Ishikawa (cell line): ENCODE data around the gene RPN1.

ENCODE experiments used
- CEBPB ChIP-seq: IDR thresholded peaks from 2 replicates; pipeline ENCODE4 v1.6.1; 2012
- CREB1 ChIP-seq: IDR thresholded peaks from 2 replicates; pipeline ENCODE4 v1.6.1; 2012; ENCODE audit warnings: low read depth
- EGR1 ChIP-seq: IDR thresholded peaks from 2 replicates; pipeline ENCODE4 v1.6.1; 2012
- EP300 ChIP-seq: IDR thresholded peaks from 2 replicates; pipeline ENCODE4 v1.6.1; 2012; ENCODE audit warnings: borderline replicate concordance
- FOXM1 ChIP-seq: IDR thresholded peaks from 2 replicates; pipeline ENCODE4 v1.6.1; 2012; ENCODE audit warnings: low read depth, borderline replicate concordance
- NFIC ChIP-seq: IDR thresholded peaks from 2 replicates; pipeline ENCODE4 v1.6.1; 2012
- RAD21 ChIP-seq: IDR thresholded peaks from 2 replicates; pipeline ENCODE4 v1.6.1; 2012; ENCODE audit warnings: low read depth
- TAF1 ChIP-seq: IDR thresholded peaks from 2 replicates; pipeline ENCODE4 v1.6.1; 2012; ENCODE audit warnings: low read depth, mild to moderate bottlenecking
- TCF12 ChIP-seq: IDR thresholded peaks from 2 replicates; pipeline ENCODE4 v1.6.1; 2012; ENCODE audit warnings: low read depth
- TEAD4 ChIP-seq: IDR thresholded peaks from 2 replicates; pipeline ENCODE4 v1.6.1; 2012
- YY1 ChIP-seq: IDR thresholded peaks from 2 replicates; pipeline ENCODE4 v1.6.1; 2012; ENCODE audit warnings: low read depth
- ZBTB7A ChIP-seq: IDR thresholded peaks from 2 replicates; pipeline ENCODE4 v1.6.1; 2012; ENCODE audit warnings: low read depth
- TF ChIP-seq, protein P1 (sequence below): IDR thresholded peaks from 2 replicates; pipeline ENCODE4 v1.6.1; 2012
- TF ChIP-seq, protein P2 (sequence below): IDR thresholded peaks from 2 replicates; pipeline ENCODE4 v1.6.1; 2012; ENCODE audit warnings: low read depth, mild to moderate bottlenecking
- TF ChIP-seq, protein P3 (sequence below): IDR thresholded peaks from 2 replicates; pipeline ENCODE4 v1.6.1; 2012

RPN1 gene

DNA sequence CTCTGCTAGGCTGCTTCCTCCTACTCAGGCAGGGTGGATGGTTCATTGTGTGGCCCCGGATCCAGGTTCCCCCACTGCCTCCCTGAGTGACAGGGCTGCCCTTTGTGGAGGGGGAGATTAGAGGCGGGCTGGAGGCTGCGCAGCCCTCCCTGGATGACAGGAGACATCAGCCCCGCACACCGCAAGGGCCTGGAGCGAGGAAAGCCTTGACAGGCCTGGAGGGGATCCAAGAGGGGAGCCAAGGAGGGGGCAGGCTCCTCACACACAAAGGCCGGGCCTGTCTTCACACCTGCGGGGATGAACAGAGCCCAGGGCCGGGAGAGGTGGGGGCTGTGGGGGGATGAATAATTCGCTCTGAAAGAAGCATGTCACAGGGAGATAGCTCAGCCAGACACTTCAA is 72.9 kb downstream of the RPN1 start:
- TF ChIP-seq TCF12 = no peak
- TF ChIP-seq TAF1 = no peak
- no peak for TF ChIP-seq YY1
- TF ChIP-seq, protein P1, sequence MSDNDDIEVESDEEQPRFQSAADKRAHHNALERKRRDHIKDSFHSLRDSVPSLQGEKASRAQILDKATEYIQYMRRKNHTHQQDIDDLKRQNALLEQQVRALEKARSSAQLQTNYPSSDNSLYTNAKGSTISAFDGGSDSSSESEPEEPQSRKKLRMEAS = no peak
- no peak for TF ChIP-seq TEAD4

DNA sequence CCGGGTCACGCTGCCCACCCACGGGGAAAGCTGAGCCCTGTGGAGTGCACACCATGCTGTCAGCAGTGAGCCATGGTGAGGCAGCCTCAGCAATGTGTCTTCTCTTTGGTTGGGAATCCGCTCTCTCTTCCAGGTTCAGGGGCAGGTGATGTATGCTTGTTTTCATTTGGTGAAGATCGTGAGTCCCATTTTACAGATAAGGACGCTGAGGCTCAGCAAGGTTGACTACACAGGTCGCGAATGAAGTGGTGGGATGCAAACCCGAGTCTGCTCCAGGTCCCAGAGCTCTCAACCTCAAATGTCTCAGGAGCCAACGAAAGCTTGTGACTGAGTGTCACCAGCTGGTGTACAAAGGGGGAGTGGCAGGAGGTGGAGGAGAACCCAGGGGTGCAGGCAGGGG is 74.3 kb downstream of the RPN1 start:
- TF ChIP-seq, protein P2, sequence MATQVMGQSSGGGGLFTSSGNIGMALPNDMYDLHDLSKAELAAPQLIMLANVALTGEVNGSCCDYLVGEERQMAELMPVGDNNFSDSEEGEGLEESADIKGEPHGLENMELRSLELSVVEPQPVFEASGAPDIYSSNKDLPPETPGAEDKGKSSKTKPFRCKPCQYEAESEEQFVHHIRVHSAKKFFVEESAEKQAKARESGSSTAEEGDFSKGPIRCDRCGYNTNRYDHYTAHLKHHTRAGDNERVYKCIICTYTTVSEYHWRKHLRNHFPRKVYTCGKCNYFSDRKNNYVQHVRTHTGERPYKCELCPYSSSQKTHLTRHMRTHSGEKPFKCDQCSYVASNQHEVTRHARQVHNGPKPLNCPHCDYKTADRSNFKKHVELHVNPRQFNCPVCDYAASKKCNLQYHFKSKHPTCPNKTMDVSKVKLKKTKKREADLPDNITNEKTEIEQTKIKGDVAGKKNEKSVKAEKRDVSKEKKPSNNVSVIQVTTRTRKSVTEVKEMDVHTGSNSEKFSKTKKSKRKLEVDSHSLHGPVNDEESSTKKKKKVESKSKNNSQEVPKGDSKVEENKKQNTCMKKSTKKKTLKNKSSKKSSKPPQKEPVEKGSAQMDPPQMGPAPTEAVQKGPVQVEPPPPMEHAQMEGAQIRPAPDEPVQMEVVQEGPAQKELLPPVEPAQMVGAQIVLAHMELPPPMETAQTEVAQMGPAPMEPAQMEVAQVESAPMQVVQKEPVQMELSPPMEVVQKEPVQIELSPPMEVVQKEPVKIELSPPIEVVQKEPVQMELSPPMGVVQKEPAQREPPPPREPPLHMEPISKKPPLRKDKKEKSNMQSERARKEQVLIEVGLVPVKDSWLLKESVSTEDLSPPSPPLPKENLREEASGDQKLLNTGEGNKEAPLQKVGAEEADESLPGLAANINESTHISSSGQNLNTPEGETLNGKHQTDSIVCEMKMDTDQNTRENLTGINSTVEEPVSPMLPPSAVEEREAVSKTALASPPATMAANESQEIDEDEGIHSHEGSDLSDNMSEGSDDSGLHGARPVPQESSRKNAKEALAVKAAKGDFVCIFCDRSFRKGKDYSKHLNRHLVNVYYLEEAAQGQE = no peak
- no peak for TF ChIP-seq YY1

DNA sequence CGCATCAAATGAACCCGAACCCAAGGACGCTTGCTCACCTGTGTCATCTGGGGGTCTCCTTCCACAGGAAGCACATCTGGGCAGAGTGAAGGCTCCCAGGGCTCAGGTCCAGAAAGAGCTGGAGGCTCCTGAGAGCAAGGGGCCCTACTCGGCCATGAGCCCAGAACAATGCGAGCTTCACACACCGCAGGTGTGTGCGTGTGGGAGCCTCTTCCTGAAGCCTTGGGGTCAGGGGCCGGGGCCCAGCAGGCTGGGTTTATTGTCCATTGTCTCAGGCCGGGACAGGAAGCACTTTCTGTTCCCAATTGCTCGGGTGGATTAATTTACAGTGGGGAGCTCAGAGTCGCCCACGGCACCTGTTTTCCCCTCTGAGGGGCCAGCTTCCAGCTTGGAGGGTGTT is 74.8 kb downstream of the RPN1 start:
- TF ChIP-seq RAD21 (no peak), TEAD4 (no peak), TAF1 (no peak)
- TF ChIP-seq, protein P1 = no peak
- TF ChIP-seq, protein P2 = no peak

DNA sequence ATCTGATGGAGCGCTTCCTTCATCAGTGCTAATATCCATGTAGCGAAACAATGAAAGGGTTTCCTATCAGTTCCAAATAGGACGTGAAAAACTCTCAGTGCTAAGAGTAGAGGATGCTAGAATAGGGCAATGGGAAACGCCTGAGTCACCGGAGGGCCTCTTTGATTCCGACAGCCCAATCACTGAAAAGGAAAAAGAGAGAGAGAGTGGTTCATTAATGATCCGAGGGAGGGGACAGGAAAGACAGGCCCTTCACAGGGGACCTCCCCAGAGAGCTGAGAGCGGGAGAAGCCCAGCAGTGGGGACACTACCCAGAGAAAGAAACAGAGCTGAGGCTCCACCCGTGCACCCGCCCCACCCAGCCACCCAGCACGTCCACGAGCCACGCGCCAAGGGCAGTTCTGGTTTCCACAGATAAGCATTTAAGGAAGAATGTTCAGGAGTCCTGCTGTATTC is 76.9 kb downstream of the RPN1 start:
- TF ChIP-seq, protein P1 = no peak
- TF ChIP-seq EP300 (no peak), RAD21 (no peak), TEAD4 (no peak), TCF12 (no peak), TAF1 (no peak), YY1 (no peak), CREB1 (no peak), FOXM1 (no peak), ZBTB7A (no peak), CEBPB (no peak), EGR1 (no peak), NFIC (no peak)
- TF ChIP-seq, protein P2 = no peak
- TF ChIP-seq, protein P3, sequence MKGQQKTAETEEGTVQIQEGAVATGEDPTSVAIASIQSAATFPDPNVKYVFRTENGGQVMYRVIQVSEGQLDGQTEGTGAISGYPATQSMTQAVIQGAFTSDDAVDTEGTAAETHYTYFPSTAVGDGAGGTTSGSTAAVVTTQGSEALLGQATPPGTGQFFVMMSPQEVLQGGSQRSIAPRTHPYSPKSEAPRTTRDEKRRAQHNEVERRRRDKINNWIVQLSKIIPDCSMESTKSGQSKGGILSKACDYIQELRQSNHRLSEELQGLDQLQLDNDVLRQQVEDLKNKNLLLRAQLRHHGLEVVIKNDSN = no peak

DNA sequence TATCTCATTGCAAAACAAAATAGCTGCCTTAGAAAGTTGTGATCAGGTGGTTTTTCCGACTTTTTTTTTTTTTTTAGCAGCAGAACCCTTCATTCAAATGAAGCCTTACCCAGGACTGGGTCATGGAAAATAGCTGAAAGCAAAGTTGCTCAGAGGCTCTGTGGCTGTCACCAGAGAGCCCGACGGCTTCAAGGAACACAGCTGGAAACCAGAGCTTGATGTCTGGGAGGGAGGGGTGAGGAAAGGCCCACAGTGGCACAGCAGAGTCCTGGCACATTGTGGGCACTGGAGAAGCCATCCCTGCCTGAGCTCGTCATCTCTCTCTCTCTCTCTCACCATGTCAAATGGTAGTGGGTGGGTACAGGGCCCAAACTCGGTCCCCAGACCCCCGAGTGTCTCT is 77.5 kb downstream of the RPN1 start:
- TF ChIP-seq FOXM1 (no peak), TAF1 (no peak), NFIC (no peak)

DNA sequence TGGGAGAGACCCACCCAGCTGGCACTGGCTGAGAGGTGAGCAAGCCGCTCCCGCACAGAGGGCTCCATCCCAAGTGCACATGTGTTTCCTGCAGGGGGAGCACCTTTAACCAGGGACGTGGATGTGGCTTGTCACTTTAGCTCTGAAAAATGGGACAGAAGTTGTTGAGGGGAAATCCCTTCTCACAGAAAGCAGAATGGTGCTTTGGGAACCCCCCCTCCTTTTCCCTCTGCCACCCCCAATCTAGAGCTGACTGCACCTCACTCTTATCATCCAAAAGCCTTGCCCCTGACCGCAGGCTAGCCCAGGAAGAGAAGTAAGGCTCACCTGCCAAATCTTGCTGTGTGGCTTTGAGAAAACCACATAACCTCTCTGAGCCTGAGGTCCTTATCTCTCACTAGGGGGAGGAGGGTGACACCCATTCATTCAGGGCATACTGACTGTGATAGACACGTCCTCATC is 77.9 kb downstream of the RPN1 start:
- TF ChIP-seq, protein P2 = no peak
- 0 out of 2 replicates have a peak, but pooled peaks have one; percentile 17 for TF ChIP-seq RAD21
- no peak for TF ChIP-seq NFIC
- TF ChIP-seq EGR1 = no peak
- TF ChIP-seq YY1 = no peak
- TF ChIP-seq CEBPB = no peak
- TF ChIP-seq, protein P3 = no peak
